Measurements from ENCODE around the gene COL9A3.

- TF ChIP-seq EZH2phosphoT487 (IDR thresholded peaks at IDR 0.05; ENCODE audit: borderline replicate concordance): no peak
- TF ChIP-seq CTCF (conservative IDR thresholded peaks at IDR 0.05; ENCODE audit: low read length): no peak
Measured at GRCh38 chr20:62817975-62818591, 1.2 kb downstream of the COL9A3 start.

Data from Loucy (cell line).